GM23338 (cell line): ENCODE measurements around the gene SPP2. TPM values are rescaled to one million over a fixed set of nuclear protein-coding genes. Genes with fewer than 3 reads are reported as not detected.

Experiments
- ATAC-seq: fragments of 200-7000 bp; cut with Tn5 transposase; 3 replicates; pipeline ENCODE4 v1.9.1; 2020
- DNase-seq: peaks from one replicate; pipeline ENCODE4 v3.0.0-alpha.2; 2015; ENCODE audit warnings: low spot score
- H2AFZ ChIP-seq: fragments of 200-600 bp; sonication (generic); 2 replicates; pipeline ENCODE4 v1.8.0; 2016; ENCODE audit warnings: antibody characterized with exemption, mild to moderate bottlenecking, moderate library complexity
- H3F3A ChIP-seq: fragments of 200-600 bp; sonication (generic); replicated peaks from 2 replicates; pipeline ENCODE4 v1.8.0; 2017; ENCODE audit warnings: antibody characterized with exemption, mixed run types, low read depth
- H3K27ac ChIP-seq: fragments of 200-600 bp; sonication (generic); 2 replicates; pipeline ENCODE4 v1.6.1; 2016; ENCODE audit warnings: low read depth
- H3K27me3 ChIP-seq: fragments of 200-600 bp; sonication (generic); 2 replicates; pipeline ENCODE4 v1.8.0; 2016; ENCODE audit warnings: mild to moderate bottlenecking, mixed run types, moderate library complexity; ENCODE audit not compliant: insufficient read depth
- H3K36me3 ChIP-seq: fragments of 200-600 bp; sonication (generic); 2 replicates; pipeline ENCODE4 v1.8.0; 2016; ENCODE audit warnings: mild to moderate bottlenecking; ENCODE audit not compliant: insufficient read depth
- H3K4me1 ChIP-seq: fragments of 200-600 bp; sonication (generic); 2 replicates; pipeline ENCODE4 v1.8.0; 2016; ENCODE audit warnings: mild to moderate bottlenecking, moderate library complexity; ENCODE audit not compliant: insufficient read depth
- H3K4me2 ChIP-seq: fragments of 200-600 bp; sonication (generic); 2 replicates; pipeline ENCODE4 v1.7.1; 2017; ENCODE audit warnings: mixed run types
- H3K4me3 ChIP-seq: fragments of 200-600 bp; sonication (generic); 2 replicates; pipeline ENCODE4 v1.6.1; 2016; ENCODE audit warnings: mixed run types
- H3K79me2 ChIP-seq: fragments of 200-600 bp; sonication (generic); replicated peaks from 2 replicates; pipeline ENCODE4 v1.8.0; 2017; ENCODE audit warnings: mild to moderate bottlenecking; ENCODE audit not compliant: insufficient read depth
- H3K9me2 ChIP-seq: fragments of 200-600 bp; sonication (generic); 2 replicates; pipeline ENCODE4 v1.8.0; 2017; ENCODE audit not compliant: insufficient read depth
- H4K20me1 ChIP-seq: fragments of 200-600 bp; sonication (generic); replicated peaks from 2 replicates; pipeline ENCODE4 v1.8.0; 2017; ENCODE audit warnings: mild to moderate bottlenecking; ENCODE audit not compliant: insufficient read depth
- H3K27ac Mint-ChIP-seq: 2 replicates; pipeline ENCODE4 v1.8.0; 2020; ENCODE audit warnings: inconsistent platforms, mild to moderate bottlenecking, moderate library complexity, mixed read lengths
- H3K27me3 Mint-ChIP-seq: 3 replicates; pipeline ENCODE4 v1.8.0; 2022; ENCODE audit warnings: low read depth, mild to moderate bottlenecking, moderate library complexity, mixed read lengths, inconsistent platforms; ENCODE audit not compliant: insufficient read depth, poor library complexity
- H3K36me3 Mint-ChIP-seq: 3 replicates; pipeline ENCODE4 v1.8.0; 2021; ENCODE audit warnings: low read depth, mild to moderate bottlenecking, inconsistent platforms, moderate library complexity, mixed read lengths
- H3K4me1 Mint-ChIP-seq: 3 replicates; pipeline ENCODE4 v1.8.0; 2020; ENCODE audit warnings: mild to moderate bottlenecking, inconsistent platforms, mixed read lengths
- H3K4me3 Mint-ChIP-seq: 3 replicates; pipeline ENCODE4 v1.8.0; 2021; ENCODE audit warnings: moderate library complexity, mild to moderate bottlenecking, inconsistent platforms, mixed read lengths
- H3K9me3 Mint-ChIP-seq: 3 replicates; pipeline ENCODE4 v1.8.0; 2020; ENCODE audit warnings: moderate library complexity, mild to moderate bottlenecking, inconsistent platforms, mixed read lengths
- EZH2phosphoT487 ChIP-seq: fragments of 200-600 bp; sonication (generic); IDR thresholded peaks from one replicate; pipeline ENCODE4 v1.8.1; 2018; ENCODE audit warnings: antibody characterized with exemption; ENCODE audit not compliant: unreplicated experiment
- JUNB ChIP-seq: IDR thresholded peaks from one replicate; pipeline ENCODE4 v1.6.1; 2016; ENCODE audit warnings: antibody characterized with exemption; ENCODE audit not compliant: unreplicated experiment
- NANOG ChIP-seq: IDR thresholded peaks from 2 replicates; pipeline ENCODE4 v1.6.1; 2016; ENCODE audit warnings: antibody characterized with exemption, borderline replicate concordance
- POLR2AphosphoS5 ChIP-seq: IDR thresholded peaks from 2 replicates; pipeline ENCODE4 v1.6.1; 2016; ENCODE audit warnings: antibody characterized with exemption, low read depth
- STAT1 ChIP-seq: IDR thresholded peaks from one replicate; pipeline ENCODE4 v1.6.1; 2016; ENCODE audit warnings: antibody characterized with exemption; ENCODE audit not compliant: unreplicated experiment
- ZNF331 ChIP-seq: fragments of 250-450 bp; sonication (Bioruptor Pico); IDR thresholded peaks from 2 replicates; pipeline ENCODE4 v1.5.0; 2020; ENCODE audit warnings: low read depth, mild to moderate bottlenecking, moderate library complexity
- polyA plus RNA-seq: library from polyadenylated mRNA; unstranded; fragments of >200 nt; fragmentation: Nextera tagmentation; extraction: Ambion mirVana; gene quantifications from 2 replicates; pipeline ENCODE4 v1.2.1, GENCODE V29; 2016
- total RNA-seq: library from RNA; depleted of rRNA; stranded (reverse); fragments of >200 nt; shearing (Covaris generic); gene quantifications from 2 replicates; pipeline ENCODE4 v1.2.3, GENCODE V29; 2014
- TF ChIP-seq, protein P1 (sequence below): IDR thresholded peaks from one replicate; pipeline ENCODE4 v1.6.1; 2018; ENCODE audit warnings: antibody characterized with exemption; ENCODE audit not compliant: unreplicated experiment
- TF ChIP-seq, protein P2 (sequence below): IDR thresholded peaks from 2 replicates; pipeline ENCODE4 v1.6.1; 2016; ENCODE audit warnings: antibody characterized with exemption
- TF ChIP-seq, protein P3 (sequence below), 2 experiments: fragments of 200-600 bp in 1 of 2; sonication (generic) in 1 of 2; conservative IDR thresholded peaks; 2 replicates each; pipeline versions ENCODE4 v1.5.1 to v1.6.1; 2016 to 2017; ENCODE audit warnings: antibody characterized with exemption in 2 of 2, low read depth in 2 of 2, mild to moderate bottlenecking in 2 of 2, moderate library complexity in 1 of 2

Gene SPP2
- total and polyA plus RNA-seq, 2 experiments from 2014 or later: not detected

DNA sequence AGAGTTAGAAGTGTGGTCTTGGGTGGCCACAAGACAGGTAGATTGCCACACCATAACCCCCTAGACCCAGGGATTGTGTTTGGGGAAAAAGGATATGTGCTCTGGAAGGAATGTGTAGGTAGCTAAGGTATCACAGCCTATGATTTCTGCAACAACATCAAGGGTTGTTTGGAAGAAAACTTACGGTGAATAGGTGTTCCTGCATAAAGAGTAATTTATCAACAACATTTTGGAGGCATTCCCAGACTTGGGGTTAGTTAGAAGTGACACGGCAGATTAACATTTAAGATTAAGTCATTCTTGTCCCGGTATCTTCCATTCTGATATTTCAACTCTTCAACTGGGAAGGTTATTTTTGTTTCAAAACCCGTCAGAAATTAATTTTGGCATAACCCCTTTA, 65.5 kb downstream of the SPP2 start:
- no peaks in the 10 kb centered on the region for H3K36me3 ChIP-seq
- ATAC-seq: no peak

DNA sequence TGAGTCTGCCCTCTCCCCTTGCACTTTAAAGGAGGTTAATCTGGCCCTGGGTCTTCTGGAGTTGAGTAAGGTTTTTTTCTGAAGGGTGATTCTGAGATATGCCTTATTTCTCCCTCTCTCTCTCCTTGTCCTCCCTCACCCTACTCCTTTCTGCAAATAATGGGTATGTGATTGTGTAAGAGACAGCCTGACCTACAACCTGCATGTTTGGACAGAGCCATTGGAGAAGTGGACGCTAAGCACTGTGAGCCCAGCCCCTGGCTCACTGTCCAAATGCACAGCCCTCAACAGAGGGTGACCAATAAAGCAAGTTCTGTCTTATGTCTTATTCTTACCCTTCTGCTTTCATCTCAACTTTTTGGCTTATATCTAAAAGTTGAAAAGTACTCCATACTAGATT, 71.5 kb downstream of the SPP2 start:
- Mint-ChIP-seq H3K4me1 (peaks cover 15% of the 10 kb centered on the region), H3K27ac (no peak overlapping the region), H3K27me3 (peaks cover 2% of the 10 kb centered on the region), H3K9me3 (peaks cover 4% of the 10 kb centered on the region; the same call in 1 of the 3 replicates), H3K4me3 (no peak overlapping the region), H3K36me3 (no peaks in the 10 kb centered on the region)
- DNase-seq (no peak), ATAC-seq (no peak)
- Histone ChIP-seq H3K9me2 (no peaks in the 10 kb centered on the region; the same call in 1 of the 2 replicates), H3K36me3 (no peaks in the 10 kb centered on the region), H3K79me2 (no peaks in the 10 kb centered on the region), H3F3A (no peaks in the 10 kb centered on the region), H4K20me1 (no peaks in the 10 kb centered on the region), H3K4me1 (peaks cover 5% of the 10 kb centered on the region), H3K4me3 (no peak overlapping the region), H2AFZ (no peak overlapping the region), H3K4me2 (no peak overlapping the region), H3K27me3 (no peaks in the 10 kb centered on the region), H3K27ac (no peak overlapping the region)
- TF ChIP-seq, protein P1, sequence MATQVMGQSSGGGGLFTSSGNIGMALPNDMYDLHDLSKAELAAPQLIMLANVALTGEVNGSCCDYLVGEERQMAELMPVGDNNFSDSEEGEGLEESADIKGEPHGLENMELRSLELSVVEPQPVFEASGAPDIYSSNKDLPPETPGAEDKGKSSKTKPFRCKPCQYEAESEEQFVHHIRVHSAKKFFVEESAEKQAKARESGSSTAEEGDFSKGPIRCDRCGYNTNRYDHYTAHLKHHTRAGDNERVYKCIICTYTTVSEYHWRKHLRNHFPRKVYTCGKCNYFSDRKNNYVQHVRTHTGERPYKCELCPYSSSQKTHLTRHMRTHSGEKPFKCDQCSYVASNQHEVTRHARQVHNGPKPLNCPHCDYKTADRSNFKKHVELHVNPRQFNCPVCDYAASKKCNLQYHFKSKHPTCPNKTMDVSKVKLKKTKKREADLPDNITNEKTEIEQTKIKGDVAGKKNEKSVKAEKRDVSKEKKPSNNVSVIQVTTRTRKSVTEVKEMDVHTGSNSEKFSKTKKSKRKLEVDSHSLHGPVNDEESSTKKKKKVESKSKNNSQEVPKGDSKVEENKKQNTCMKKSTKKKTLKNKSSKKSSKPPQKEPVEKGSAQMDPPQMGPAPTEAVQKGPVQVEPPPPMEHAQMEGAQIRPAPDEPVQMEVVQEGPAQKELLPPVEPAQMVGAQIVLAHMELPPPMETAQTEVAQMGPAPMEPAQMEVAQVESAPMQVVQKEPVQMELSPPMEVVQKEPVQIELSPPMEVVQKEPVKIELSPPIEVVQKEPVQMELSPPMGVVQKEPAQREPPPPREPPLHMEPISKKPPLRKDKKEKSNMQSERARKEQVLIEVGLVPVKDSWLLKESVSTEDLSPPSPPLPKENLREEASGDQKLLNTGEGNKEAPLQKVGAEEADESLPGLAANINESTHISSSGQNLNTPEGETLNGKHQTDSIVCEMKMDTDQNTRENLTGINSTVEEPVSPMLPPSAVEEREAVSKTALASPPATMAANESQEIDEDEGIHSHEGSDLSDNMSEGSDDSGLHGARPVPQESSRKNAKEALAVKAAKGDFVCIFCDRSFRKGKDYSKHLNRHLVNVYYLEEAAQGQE: no peak
- TF ChIP-seq JUNB (no peak), POLR2AphosphoS5 (no peak)

More for the DNA sequence above, 65.5 kb downstream of the SPP2 start:
- H3K36me3 Mint-ChIP-seq: no peaks in the 10 kb centered on the region
- H3F3A ChIP-seq: no peaks in the 10 kb centered on the region
- H3K9me2 ChIP-seq: no peaks in the 10 kb centered on the region; the same call in 1 of the 2 replicates
- no peaks in the 10 kb centered on the region for H3K4me1 Mint-ChIP-seq
- no peak overlapping the region for H3K4me2 ChIP-seq
- H3K27me3 ChIP-seq: no peaks in the 10 kb centered on the region
- no peak overlapping the region for H2AFZ ChIP-seq
- H3K4me3 ChIP-seq: no peak overlapping the region
- no peak for TF ChIP-seq NANOG
- TF ChIP-seq, protein P2, sequence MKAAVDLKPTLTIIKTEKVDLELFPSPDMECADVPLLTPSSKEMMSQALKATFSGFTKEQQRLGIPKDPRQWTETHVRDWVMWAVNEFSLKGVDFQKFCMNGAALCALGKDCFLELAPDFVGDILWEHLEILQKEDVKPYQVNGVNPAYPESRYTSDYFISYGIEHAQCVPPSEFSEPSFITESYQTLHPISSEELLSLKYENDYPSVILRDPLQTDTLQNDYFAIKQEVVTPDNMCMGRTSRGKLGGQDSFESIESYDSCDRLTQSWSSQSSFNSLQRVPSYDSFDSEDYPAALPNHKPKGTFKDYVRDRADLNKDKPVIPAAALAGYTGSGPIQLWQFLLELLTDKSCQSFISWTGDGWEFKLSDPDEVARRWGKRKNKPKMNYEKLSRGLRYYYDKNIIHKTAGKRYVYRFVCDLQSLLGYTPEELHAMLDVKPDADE: no peak
- TF ChIP-seq, protein P3, sequence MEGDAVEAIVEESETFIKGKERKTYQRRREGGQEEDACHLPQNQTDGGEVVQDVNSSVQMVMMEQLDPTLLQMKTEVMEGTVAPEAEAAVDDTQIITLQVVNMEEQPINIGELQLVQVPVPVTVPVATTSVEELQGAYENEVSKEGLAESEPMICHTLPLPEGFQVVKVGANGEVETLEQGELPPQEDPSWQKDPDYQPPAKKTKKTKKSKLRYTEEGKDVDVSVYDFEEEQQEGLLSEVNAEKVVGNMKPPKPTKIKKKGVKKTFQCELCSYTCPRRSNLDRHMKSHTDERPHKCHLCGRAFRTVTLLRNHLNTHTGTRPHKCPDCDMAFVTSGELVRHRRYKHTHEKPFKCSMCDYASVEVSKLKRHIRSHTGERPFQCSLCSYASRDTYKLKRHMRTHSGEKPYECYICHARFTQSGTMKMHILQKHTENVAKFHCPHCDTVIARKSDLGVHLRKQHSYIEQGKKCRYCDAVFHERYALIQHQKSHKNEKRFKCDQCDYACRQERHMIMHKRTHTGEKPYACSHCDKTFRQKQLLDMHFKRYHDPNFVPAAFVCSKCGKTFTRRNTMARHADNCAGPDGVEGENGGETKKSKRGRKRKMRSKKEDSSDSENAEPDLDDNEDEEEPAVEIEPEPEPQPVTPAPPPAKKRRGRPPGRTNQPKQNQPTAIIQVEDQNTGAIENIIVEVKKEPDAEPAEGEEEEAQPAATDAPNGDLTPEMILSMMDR (conservative IDR thresholded peaks at IDR 0.05; ENCODE audit: low read depth in 2 of 2): no peak
- TF ChIP-seq EZH2phosphoT487: no peak
- no peak for TF ChIP-seq STAT1
- no peak for TF ChIP-seq POLR2AphosphoS5
- TF ChIP-seq ZNF331 (CRISPR knock-in tag): no peak
- H3K9me3 Mint-ChIP-seq: peaks cover 4% of the 10 kb centered on the region; the same call in 1 of the 3 replicates
- no peaks in the 10 kb centered on the region for H3K79me2 ChIP-seq
- no peak overlapping the region for H3K27ac Mint-ChIP-seq
- no peaks in the 10 kb centered on the region for H4K20me1 ChIP-seq
- H3K4me1 ChIP-seq: no peaks in the 10 kb centered on the region
- H3K4me3 Mint-ChIP-seq: no peak overlapping the region
- DNase-seq: no peak
- no peak overlapping the region for H3K27ac ChIP-seq
- no peaks in the 10 kb centered on the region for H3K27me3 Mint-ChIP-seq
